H1 (cell line): ENCODE data around the gene WDR64. TPM values are rescaled to one million over a fixed set of nuclear protein-coding genes. Genes with fewer than 3 reads are reported as not detected.

Experiments used
- CHD1 ChIP-seq: IDR thresholded peaks from 2 replicates; pipeline ENCODE4 v1.6.1; 2012; ENCODE audit warnings: low read depth, low read length, improper control_type of control experiment
- EP300 ChIP-seq, 2 experiments: IDR thresholded peaks; 1 replicate in 1 of 2; 2 replicates in 1 of 2; pipeline ENCODE4 v1.6.1; 2011 to 2012; ENCODE audit warnings: low read depth in 2 of 2, low read length in 2 of 2, mild to moderate bottlenecking in 2 of 2, borderline replicate concordance in 1 of 2, inconsistent platforms in 1 of 2, moderate library complexity in 1 of 2
- FOSL1 ChIP-seq: IDR thresholded peaks from 2 replicates; pipeline ENCODE4 v1.6.1; 2011; ENCODE audit warnings: mild to moderate bottlenecking, low read depth, low read length, moderate library complexity; ENCODE audit not compliant: insufficient read depth
- KDM4A ChIP-seq: IDR thresholded peaks from one replicate; pipeline ENCODE4 v1.7.1; 2012; ENCODE audit warnings: low read depth, mild to moderate bottlenecking, moderate library complexity, low read length, inconsistent platforms; ENCODE audit not compliant: severe bottlenecking
- MAFK ChIP-seq: IDR thresholded peaks from 2 replicates; pipeline ENCODE4 v1.6.1; 2012; ENCODE audit warnings: low read depth, mild to moderate bottlenecking, improper control_type of control experiment, low read length
- PHF8 ChIP-seq: fragments of 200-600 bp; sonication (generic); conservative IDR thresholded peaks from 2 replicates; pipeline ENCODE4 v1.7.1; 2012; ENCODE audit warnings: low read depth, mild to moderate bottlenecking, inconsistent platforms, low read length, moderate library complexity
- POLR2A ChIP-seq, 2 experiments: IDR thresholded peaks; 1 replicate in 1 of 2; 2 replicates in 1 of 2; pipeline ENCODE4 v1.6.1; 2011; ENCODE audit warnings: low read depth in 2 of 2, low read length in 2 of 2, mild to moderate bottlenecking in 2 of 2; ENCODE audit errors: control extremely low read depth in 1 of 2
- POLR2AphosphoS5 ChIP-seq: IDR thresholded peaks from 2 replicates; pipeline ENCODE4 v1.6.1; 2011; ENCODE audit warnings: low read depth, low read length
- RAD21 ChIP-seq, 2 experiments: IDR thresholded peaks in 1 of 2; conservative IDR thresholded peaks in 1 of 2; 2 replicates each; pipeline ENCODE4 v1.6.1; 2011; ENCODE audit warnings: low read depth in 2 of 2, low read length in 2 of 2, improper control_type of control experiment in 1 of 2, inconsistent platforms in 1 of 2, mild to moderate bottlenecking in 1 of 2, moderate library complexity in 1 of 2
- RFX5 ChIP-seq: IDR thresholded peaks from 2 replicates; pipeline ENCODE4 v1.6.1; 2011; ENCODE audit warnings: low read depth, low read length, improper control_type of control experiment, borderline replicate concordance
- RXRA ChIP-seq: IDR thresholded peaks from 2 replicates; pipeline ENCODE4 v1.6.1; 2011; ENCODE audit warnings: low read depth, mild to moderate bottlenecking, low read length, moderate library complexity; ENCODE audit not compliant: insufficient read depth
- SIN3A ChIP-seq, 2 experiments: IDR thresholded peaks in 1 of 2; conservative IDR thresholded peaks in 1 of 2; 2 replicates each; pipeline ENCODE4 v1.6.1; 2011 to 2012; ENCODE audit warnings: low read length in 2 of 2, improper control_type of control experiment in 1 of 2, low read depth in 1 of 2, mild to moderate bottlenecking in 1 of 2
- SIRT6 ChIP-seq: IDR thresholded peaks from one replicate; pipeline ENCODE4 v1.7.1; 2012; ENCODE audit warnings: low read length, inconsistent platforms
- SP4 ChIP-seq: IDR thresholded peaks from 2 replicates; pipeline ENCODE4 v1.6.1; 2012; ENCODE audit warnings: low read length, inconsistent platforms
- SRF ChIP-seq: IDR thresholded peaks from 2 replicates; pipeline ENCODE4 v1.6.1; 2011; ENCODE audit warnings: mild to moderate bottlenecking, low read depth, low read length, moderate library complexity
- TAF1 ChIP-seq: IDR thresholded peaks from 2 replicates; pipeline ENCODE4 v1.6.1; 2011; ENCODE audit warnings: mild to moderate bottlenecking, low read depth, low read length
- TAF7 ChIP-seq: optimal IDR thresholded peaks from 2 replicates; pipeline ENCODE3; 2011; ENCODE audit warnings: low read depth, mild to moderate bottlenecking, inconsistent platforms, low read length, moderate library complexity, borderline replicate concordance
- TBP ChIP-seq: IDR thresholded peaks from 2 replicates; pipeline ENCODE4 v1.6.1; 2011; ENCODE audit warnings: low read depth, low read length, improper control_type of control experiment
- ZNF274 ChIP-seq: IDR thresholded peaks from 2 replicates; pipeline ENCODE4 v1.7.0; 2012; ENCODE audit warnings: low read length, borderline replicate concordance; ENCODE audit errors: extremely low read depth
- polyA plus RNA-seq, 7 experiments: library from polyadenylated mRNA; depleted of rRNA in 3 of 7; stranded (reverse) in 5 of 7; unstranded in 2 of 7; fragments of >200 nt in 5 of 7; fragments of 200-250 nt in 2 of 7; gene quantifications; 1 replicate in 5 of 7; 2 replicates in 1 of 7; 4 replicates in 1 of 7; pipeline versions ENCODE4 v1.2.1 to v1.2.3, GENCODE V29; 2011 to 2013; ENCODE audit warnings: missing spikeins in 2 of 7, mixed read lengths in 2 of 7
- total RNA-seq: library from RNA; stranded (reverse); fragmentation: NEBNext Ultra II Directional; extraction: Animal tissue kit (Norgen Biotek cat#: 25700); gene quantifications from 2 replicates; pipeline ENCODE4 v1.2.1, GENCODE V29; 2021
- TF ChIP-seq, protein P1 (sequence below): IDR thresholded peaks from 2 replicates; pipeline ENCODE4 v1.6.1; 2011; ENCODE audit warnings: low read length, improper control_type of control experiment
- TF ChIP-seq, protein P2 (sequence below): IDR thresholded peaks from 2 replicates; pipeline ENCODE4 v1.6.1; 2012; ENCODE audit warnings: low read length, inconsistent platforms
- TF ChIP-seq, protein P3 (sequence below): IDR thresholded peaks from 2 replicates; pipeline ENCODE4 v1.6.1; 2012; ENCODE audit warnings: inconsistent platforms

Gene WDR64
- total and polyA plus RNA-seq, 2 of the 8 experiments (the other 6 are each of a cell fraction or from before 2014, with no cell fraction given), result 0.02 TPM; not detected in 1

DNA sequence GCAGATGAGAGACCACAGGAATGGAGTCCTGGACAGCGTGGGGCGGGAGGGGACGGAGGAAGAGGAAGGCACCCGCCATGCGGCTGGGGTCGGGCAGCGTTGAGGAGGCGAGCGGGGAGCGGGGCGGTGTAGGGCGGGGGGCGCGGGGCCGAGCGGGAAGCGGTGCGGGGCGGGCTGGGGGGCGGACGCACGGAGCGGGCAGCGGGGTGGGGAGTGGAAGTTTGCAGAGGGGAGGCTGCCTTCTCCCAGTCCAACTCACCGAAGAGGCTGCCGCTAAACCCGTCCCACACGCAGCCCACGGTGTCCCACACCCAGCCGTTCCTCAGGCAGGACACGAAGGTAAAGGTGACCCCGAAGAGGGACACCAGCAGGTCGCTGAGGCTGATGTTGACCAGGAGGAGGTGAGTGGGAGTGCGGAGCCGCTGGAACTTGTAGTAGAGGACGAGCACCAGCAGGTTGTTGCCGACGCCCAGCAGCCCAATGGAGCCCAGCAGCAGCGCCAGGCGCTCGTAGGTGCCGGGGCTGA, 12.4 kb upstream of the WDR64 start (continued):
- no peak; the same call in 1 of the 2 replicates for TF ChIP-seq TBP
- no peak for TF ChIP-seq SP4
- no peak for TF ChIP-seq POLR2A (IDR thresholded peaks at IDR 0.05; ENCODE audit: control extremely low read depth in 1 of 2, low read depth in 2 of 2, low read length in 2 of 2)
- no peak for TF ChIP-seq SRF
- TF ChIP-seq RXRA, result no peak
- TF ChIP-seq SIRT6, result no peak
- TF ChIP-seq, protein P1, sequence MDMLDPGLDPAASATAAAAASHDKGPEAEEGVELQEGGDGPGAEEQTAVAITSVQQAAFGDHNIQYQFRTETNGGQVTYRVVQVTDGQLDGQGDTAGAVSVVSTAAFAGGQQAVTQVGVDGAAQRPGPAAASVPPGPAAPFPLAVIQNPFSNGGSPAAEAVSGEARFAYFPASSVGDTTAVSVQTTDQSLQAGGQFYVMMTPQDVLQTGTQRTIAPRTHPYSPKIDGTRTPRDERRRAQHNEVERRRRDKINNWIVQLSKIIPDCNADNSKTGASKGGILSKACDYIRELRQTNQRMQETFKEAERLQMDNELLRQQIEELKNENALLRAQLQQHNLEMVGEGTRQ, result no peak
- TF ChIP-seq CHD1, result no peak
- TF ChIP-seq PHF8, result no peak
- TF ChIP-seq FOSL1, result no peak
- peak; percentile 82 for TF ChIP-seq KDM4A
- TF ChIP-seq RFX5, result no peak
- TF ChIP-seq, protein P2, sequence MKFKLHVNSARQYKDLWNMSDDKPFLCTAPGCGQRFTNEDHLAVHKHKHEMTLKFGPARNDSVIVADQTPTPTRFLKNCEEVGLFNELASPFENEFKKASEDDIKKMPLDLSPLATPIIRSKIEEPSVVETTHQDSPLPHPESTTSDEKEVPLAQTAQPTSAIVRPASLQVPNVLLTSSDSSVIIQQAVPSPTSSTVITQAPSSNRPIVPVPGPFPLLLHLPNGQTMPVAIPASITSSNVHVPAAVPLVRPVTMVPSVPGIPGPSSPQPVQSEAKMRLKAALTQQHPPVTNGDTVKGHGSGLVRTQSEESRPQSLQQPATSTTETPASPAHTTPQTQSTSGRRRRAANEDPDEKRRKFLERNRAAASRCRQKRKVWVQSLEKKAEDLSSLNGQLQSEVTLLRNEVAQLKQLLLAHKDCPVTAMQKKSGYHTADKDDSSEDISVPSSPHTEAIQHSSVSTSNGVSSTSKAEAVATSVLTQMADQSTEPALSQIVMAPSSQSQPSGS, result no peak
- no peak for TF ChIP-seq TAF1
- no peak for TF ChIP-seq EP300 (IDR thresholded peaks at IDR 0.05; ENCODE audit: borderline replicate concordance in 1 of 2, low read depth in 2 of 2, low read length in 2 of 2)
- no peak for TF ChIP-seq TAF7
- TF ChIP-seq, protein P3, sequence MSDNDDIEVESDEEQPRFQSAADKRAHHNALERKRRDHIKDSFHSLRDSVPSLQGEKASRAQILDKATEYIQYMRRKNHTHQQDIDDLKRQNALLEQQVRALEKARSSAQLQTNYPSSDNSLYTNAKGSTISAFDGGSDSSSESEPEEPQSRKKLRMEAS, result 0 out of 2 replicates have a peak, but pooled peaks have one; percentile 37
- no peak for TF ChIP-seq RAD21 (IDR thresholded peaks at IDR 0.05 in 1 of 2, conservative IDR thresholded peaks at IDR 0.05 in 1 of 2; ENCODE audit: low read depth in 2 of 2, low read length in 2 of 2)
- TF ChIP-seq MAFK, result no peak
- peak; percentile 84 for TF ChIP-seq POLR2AphosphoS5
- no peak for TF ChIP-seq ZNF274
- 0 out of 4 replicates have a peak, but pooled peaks of 1 of the 2 experiments have one; percentile 14 for TF ChIP-seq SIN3A (conservative IDR thresholded peaks at IDR 0.05 in 1 of 2, IDR thresholded peaks at IDR 0.05 in 1 of 2; ENCODE audit: low read depth in 1 of 2, low read length in 2 of 2)
